Panc1 (cell line): ENCODE results near the gene AURKB. TPM values are rescaled to one million over a fixed set of nuclear protein-coding genes. Genes with fewer than 3 reads are reported as not detected.

Source experiments
- ATAC-seq: fragments of 200-7000 bp; cut with Tn5 transposase; 2 replicates; pipeline ENCODE4 v1.9.1; 2020; ENCODE audit warnings: mild to moderate bottlenecking, moderate library complexity
- BruUV-seq: library from RNA; stranded (reverse); fragments of 400-500 nt; replicated peaks from 2 replicates; lab custom pipeline; 2021; lab: Mats Ljungman, UMichigan
- CTCF ChIA-PET: fragments of 300-600 bp; sonication (Branson Sonifier 250); formaldehyde crosslinking; loops from one replicate; lab custom pipeline; 2022; ENCODE audit warnings: antibody characterized with exemption; lab: Charles Lee
- POLR2A ChIA-PET: fragments of 300-600 bp; sonication (Branson Sonifier 250); formaldehyde crosslinking; loops from one replicate; lab custom pipeline; 2022; ENCODE audit warnings: antibody characterized with exemption; lab: Charles Lee
- DNase-seq: peaks from one replicate; pipeline ENCODE4 v3.0.0-alpha.2; 2010; ENCODE audit warnings: low read depth, low spot score
- H3K27ac ChIP-seq: 2 replicates; pipeline ENCODE4 v1.5.1; 2011; ENCODE audit warnings: mild to moderate bottlenecking, low read length, inconsistent platforms
- H3K27me3 ChIP-seq: fragments of 200-500 bp; sonication (Bioruptor generic); 2 replicates; pipeline ENCODE4 v1.6.0; 2014; ENCODE audit warnings: low read length, inconsistent platforms; ENCODE audit not compliant: control insufficient read depth, insufficient read depth
- H3K36me3 ChIP-seq: fragments of 200-500 bp; sonication (Bioruptor generic); 2 replicates; pipeline ENCODE4 v1.5.1; 2014; ENCODE audit warnings: inconsistent platforms, mild to moderate bottlenecking, low read length, moderate library complexity; ENCODE audit not compliant: control insufficient read depth, insufficient read depth
- H3K4me1 ChIP-seq: 2 replicates; pipeline ENCODE4 v1.5.1; 2011; ENCODE audit warnings: inconsistent platforms, mild to moderate bottlenecking, low read length, moderate library complexity; ENCODE audit not compliant: control insufficient read depth, insufficient read depth
- H3K4me3 ChIP-seq, 2 experiments: 2 replicates each; pipeline ENCODE4 v1.5.1; 2011 to 2012; ENCODE audit warnings: low read depth in 2 of 2, low read length in 2 of 2, mild to moderate bottlenecking in 2 of 2, inconsistent platforms in 1 of 2, moderate library complexity in 1 of 2
- H3K9me3 ChIP-seq: fragments of 200-500 bp; sonication (Bioruptor generic); 2 replicates; pipeline ENCODE4 v1.5.1; 2014; ENCODE audit warnings: low read depth, mild to moderate bottlenecking, inconsistent platforms, low read length, moderate library complexity; ENCODE audit not compliant: control insufficient read depth, insufficient read depth
- CTCF ChIP-seq: fragments of 450-650 bp; IDR thresholded peaks from 2 replicates; pipeline ENCODE4 v1.5.1; 2017; ENCODE audit warnings: mild to moderate bottlenecking
- POLR2AphosphoS5 ChIP-seq: IDR thresholded peaks from 2 replicates; pipeline ENCODE4 v1.6.1; 2012; ENCODE audit warnings: mild to moderate bottlenecking, low read depth, low read length, moderate library complexity
- SIN3A ChIP-seq: IDR thresholded peaks from 2 replicates; pipeline ENCODE4 v1.6.1; 2012; ENCODE audit warnings: low read depth, mild to moderate bottlenecking, low read length, moderate library complexity, borderline replicate concordance; ENCODE audit not compliant: insufficient read depth
- TCF7L2 ChIP-seq: IDR thresholded peaks from 2 replicates; pipeline ENCODE4 v1.6.1; 2011; ENCODE audit warnings: mild to moderate bottlenecking, low read depth, low read length, inconsistent platforms
- in situ Hi-C: cut with HindIII; loops from 2 replicates; pipeline ENCODE4 v1.10.0; 2016; ENCODE audit warnings: low sequenced_read_pairs, low pct_unique_long_range_greater_than_20kb
- intact Hi-C: fragments of 100-400 bp; cut with micrococcal nuclease; formaldehyde crosslinking; loops from one replicate; pipeline ENCODE4 v1.10.0; 2022; ENCODE audit not compliant: unreplicated experiment
- total RNA-seq: library from RNA; stranded (reverse); gene quantifications from one replicate; pipeline ENCODE4 v1.2.1, GENCODE V29; 2021; ENCODE audit not compliant: unreplicated experiment
- TF ChIP-seq, protein P1 (sequence below), 2 experiments: IDR thresholded peaks; 2 replicates each; pipeline ENCODE4 v1.6.1; 2011 to 2012; ENCODE audit warnings: low read depth in 2 of 2, control low read depth in 1 of 2, low read length in 1 of 2, mild to moderate bottlenecking in 1 of 2, moderate library complexity in 1 of 2; ENCODE audit not compliant: insufficient read depth in 1 of 2

The AURKB gene
- total RNA-seq, 1 experiment from 2014 or later: 85.8 TPM

DNA sequence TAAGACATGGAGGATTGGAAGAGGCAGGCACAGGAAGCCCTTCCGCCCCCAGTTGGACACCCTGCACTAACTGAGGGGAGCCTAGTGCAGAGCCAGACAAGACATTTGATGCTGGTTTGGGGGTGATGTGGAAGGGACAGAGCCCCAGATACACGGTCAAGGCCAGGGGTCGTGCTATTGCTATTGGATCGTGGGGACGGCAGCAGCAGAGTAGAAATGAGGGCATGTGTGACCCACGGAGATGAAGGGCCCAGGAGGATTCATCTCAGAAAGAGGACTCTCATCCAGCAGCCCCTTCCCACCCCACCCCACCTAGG, 45.6 kb downstream of the AURKB start:
- H3K36me3 ChIP-seq: no peaks in the 10 kb centered on the region; the same call in none of the 2 replicates
- no TSS peak for BruUV-seq
- ATAC-seq (no peak), DNase-seq (no peak)
- ChIA-PET CTCF (no interaction called here), POLR2A (no interaction called here)
- peak overlapping the region in 1 of 2 experiments; percentile 53; a peak in 1 of 4 replicates for H3K4me3 ChIP-seq
- no peaks in the 10 kb centered on the region for H3K27me3 ChIP-seq
- H3K4me1 ChIP-seq: peaks cover 23% of the 10 kb centered on the region
- in situ Hi-C loops (no loop called here), intact Hi-C loops (no loop called here)
- TF ChIP-seq CTCF (no peak), SIN3A (no peak), TCF7L2 (no peak), POLR2AphosphoS5 (no peak)
- TF ChIP-seq, protein P1, sequence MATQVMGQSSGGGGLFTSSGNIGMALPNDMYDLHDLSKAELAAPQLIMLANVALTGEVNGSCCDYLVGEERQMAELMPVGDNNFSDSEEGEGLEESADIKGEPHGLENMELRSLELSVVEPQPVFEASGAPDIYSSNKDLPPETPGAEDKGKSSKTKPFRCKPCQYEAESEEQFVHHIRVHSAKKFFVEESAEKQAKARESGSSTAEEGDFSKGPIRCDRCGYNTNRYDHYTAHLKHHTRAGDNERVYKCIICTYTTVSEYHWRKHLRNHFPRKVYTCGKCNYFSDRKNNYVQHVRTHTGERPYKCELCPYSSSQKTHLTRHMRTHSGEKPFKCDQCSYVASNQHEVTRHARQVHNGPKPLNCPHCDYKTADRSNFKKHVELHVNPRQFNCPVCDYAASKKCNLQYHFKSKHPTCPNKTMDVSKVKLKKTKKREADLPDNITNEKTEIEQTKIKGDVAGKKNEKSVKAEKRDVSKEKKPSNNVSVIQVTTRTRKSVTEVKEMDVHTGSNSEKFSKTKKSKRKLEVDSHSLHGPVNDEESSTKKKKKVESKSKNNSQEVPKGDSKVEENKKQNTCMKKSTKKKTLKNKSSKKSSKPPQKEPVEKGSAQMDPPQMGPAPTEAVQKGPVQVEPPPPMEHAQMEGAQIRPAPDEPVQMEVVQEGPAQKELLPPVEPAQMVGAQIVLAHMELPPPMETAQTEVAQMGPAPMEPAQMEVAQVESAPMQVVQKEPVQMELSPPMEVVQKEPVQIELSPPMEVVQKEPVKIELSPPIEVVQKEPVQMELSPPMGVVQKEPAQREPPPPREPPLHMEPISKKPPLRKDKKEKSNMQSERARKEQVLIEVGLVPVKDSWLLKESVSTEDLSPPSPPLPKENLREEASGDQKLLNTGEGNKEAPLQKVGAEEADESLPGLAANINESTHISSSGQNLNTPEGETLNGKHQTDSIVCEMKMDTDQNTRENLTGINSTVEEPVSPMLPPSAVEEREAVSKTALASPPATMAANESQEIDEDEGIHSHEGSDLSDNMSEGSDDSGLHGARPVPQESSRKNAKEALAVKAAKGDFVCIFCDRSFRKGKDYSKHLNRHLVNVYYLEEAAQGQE (IDR thresholded peaks at IDR 0.05; ENCODE audit: insufficient read depth in 1 of 2, low read depth in 2 of 2, low read length in 1 of 2): no peak
- no peaks in the 10 kb centered on the region for H3K9me3 ChIP-seq
- peak overlapping the region; percentile 71 for H3K27ac ChIP-seq

DNA sequence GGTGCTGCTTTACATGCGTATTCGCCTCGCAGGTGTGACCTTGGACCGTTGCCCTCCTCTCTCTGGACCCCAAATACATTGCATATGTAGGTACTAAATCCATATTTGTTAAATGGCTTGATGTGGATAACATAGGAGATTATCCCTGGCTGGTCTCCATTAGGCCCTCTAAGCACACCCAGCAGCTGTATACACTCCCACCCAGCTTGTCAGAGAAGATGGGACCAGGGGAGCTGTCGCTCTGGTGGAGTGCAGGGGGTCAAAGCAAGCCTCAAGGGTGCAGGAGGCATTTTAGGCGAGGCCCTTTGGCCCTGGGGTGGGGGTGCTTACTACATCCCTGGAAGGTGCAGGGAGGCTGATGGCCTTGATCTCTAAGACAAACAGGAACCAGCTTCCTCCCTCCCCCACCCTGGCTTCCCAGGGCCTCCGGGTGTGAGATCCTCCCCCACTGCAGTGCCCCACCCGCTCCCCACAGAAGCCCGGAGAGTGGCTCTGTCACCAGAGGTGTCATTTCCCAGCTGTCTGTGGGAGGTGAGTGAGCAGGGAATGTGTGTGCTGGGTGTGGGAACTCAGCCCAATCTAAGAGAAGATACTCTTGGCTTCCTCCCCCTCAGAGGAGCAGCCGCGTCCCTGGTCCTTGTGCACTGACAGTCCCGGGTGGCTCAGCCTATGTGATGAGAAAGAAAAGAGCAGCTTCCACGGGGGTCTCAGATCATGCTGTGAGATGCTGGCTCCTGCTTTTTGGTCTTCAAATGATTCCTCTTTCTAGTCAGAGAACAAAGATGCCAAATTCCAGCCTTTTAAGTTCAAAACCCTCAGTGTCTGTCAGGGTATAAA, 46.2 kb downstream of the AURKB start:
- peak overlapping the region; percentile 71 for H3K27ac ChIP-seq
- ATAC-seq (peak; percentile 63), DNase-seq (no peak)
- H3K27me3 ChIP-seq: no peaks in the 10 kb centered on the region
- H3K4me1 ChIP-seq: peaks cover 29% of the 10 kb centered on the region
- no peaks in the 10 kb centered on the region; the same call in none of the 2 replicates for H3K36me3 ChIP-seq
- no TSS peak for BruUV-seq
- H3K9me3 ChIP-seq: no peaks in the 10 kb centered on the region
- in situ Hi-C loops (no loop called here), intact Hi-C loops (no loop called here)
- ChIA-PET POLR2A (interaction anchor here (1.3 kb wide), 1 partner anchor 9 kb away, joined by 17 read pairs; no protein-coding TSS in a partner anchor), CTCF (no interaction called here)
- H3K4me3 ChIP-seq: peak overlapping the region; percentile 5 to 53; a peak in 3 of 4 replicates
- TF ChIP-seq, protein P1 (IDR thresholded peaks at IDR 0.05; ENCODE audit: insufficient read depth in 1 of 2, low read depth in 2 of 2, low read length in 1 of 2): no peak
- peak; percentile 19; the same call in 1 of the 2 replicates for TF ChIP-seq TCF7L2
